ENCODE measurements around the gene CCDC149.

CCDC149 gene

DNA sequence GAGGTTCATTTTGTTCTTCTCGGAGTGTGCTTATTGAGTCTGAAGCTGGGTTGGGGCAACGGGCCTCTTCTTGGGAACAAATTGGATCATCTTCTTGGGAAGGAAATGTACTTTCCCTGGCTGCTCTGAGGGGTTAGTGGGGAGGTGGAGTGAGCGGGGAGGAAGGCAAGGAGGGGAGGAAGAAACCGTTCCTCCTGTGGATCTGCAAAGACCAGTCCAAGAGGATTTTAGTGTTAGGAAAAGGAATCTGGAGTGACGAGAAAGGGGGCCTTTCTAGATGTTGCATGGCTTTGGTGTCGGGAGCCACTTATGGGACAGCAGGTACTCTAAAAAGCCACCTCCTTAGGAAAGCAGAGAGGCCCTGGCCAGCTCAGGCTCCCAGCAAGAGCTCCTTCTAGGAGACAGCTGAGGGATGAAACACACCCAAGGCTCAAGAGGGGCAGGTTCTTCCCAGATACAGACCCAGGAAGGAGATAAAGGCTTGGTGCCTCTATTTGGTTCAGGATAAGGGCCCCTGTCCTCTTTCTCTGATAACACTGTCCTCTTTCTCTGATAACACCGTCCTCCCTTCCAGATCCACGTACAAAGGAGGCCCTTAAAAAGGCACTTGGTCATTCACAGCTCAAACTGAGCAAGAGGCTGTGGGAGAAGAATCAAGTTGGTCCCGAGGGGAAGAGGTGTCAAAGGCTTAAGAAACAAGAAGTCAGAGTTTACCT, 117.0 kb downstream of the CCDC149 start:
- TF ChIP-seq, protein P1, sequence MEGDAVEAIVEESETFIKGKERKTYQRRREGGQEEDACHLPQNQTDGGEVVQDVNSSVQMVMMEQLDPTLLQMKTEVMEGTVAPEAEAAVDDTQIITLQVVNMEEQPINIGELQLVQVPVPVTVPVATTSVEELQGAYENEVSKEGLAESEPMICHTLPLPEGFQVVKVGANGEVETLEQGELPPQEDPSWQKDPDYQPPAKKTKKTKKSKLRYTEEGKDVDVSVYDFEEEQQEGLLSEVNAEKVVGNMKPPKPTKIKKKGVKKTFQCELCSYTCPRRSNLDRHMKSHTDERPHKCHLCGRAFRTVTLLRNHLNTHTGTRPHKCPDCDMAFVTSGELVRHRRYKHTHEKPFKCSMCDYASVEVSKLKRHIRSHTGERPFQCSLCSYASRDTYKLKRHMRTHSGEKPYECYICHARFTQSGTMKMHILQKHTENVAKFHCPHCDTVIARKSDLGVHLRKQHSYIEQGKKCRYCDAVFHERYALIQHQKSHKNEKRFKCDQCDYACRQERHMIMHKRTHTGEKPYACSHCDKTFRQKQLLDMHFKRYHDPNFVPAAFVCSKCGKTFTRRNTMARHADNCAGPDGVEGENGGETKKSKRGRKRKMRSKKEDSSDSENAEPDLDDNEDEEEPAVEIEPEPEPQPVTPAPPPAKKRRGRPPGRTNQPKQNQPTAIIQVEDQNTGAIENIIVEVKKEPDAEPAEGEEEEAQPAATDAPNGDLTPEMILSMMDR (IDR thresholded peaks at IDR 0.05; ENCODE audit: insufficient read depth, low read depth, low read length, missing control alignments), result no peak
- no peak for DNase-seq (ENCODE audit: low read depth)
- no peak overlapping the region for H3K4me3 ChIP-seq (ENCODE audit: low read length)

GRCh38 chr4:24794916-24795665, 117.8 kb downstream of the CCDC149 start, which contains the start of gene SOD3:
Gene SOD3 (plus strand): TSS chr4:24795573. CDS start chr4:24799522, 3,949 bp downstream.
- peak; percentile 16 for DNase-seq (ENCODE audit: low read depth)
- TF ChIP-seq, protein P1 (IDR thresholded peaks at IDR 0.05; ENCODE audit: insufficient read depth, low read depth, low read length, missing control alignments), result no peak
- no peak within 1 kb of the TSS for H3K4me3 ChIP-seq (ENCODE audit: low read length)

GRCh38 chr4:24794480-24794879, 118.4 kb downstream of the CCDC149 start:
- H3K4me3 ChIP-seq (ENCODE audit: low read length), result no peak overlapping the region
- TF ChIP-seq, protein P1 (IDR thresholded peaks at IDR 0.05; ENCODE audit: insufficient read depth, low read depth, low read length, missing control alignments), result no peak
- no peak for DNase-seq (ENCODE audit: low read depth)

DNA sequence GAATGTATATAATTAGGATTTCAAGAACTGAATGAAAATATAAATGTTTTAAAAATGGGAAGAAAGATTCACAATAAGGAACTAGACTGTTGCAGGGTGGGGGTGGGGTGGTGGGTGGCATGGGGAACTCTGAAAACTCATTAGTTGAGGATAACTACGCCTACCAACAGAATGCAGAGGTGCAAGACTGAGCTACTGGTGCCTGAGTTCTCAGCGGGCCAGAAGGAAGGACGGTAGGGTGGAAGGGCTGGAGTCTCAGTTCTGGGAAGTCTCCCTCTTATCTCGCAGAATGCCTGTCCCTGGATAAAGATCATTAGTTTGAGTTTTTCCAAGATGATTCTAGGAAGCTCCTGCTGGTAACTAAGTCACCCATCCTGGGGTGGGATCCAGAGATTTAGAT, 118.8 kb downstream of the CCDC149 start:
- TF ChIP-seq, protein P1 (IDR thresholded peaks at IDR 0.05; ENCODE audit: insufficient read depth, low read depth, low read length, missing control alignments), result no peak
- DNase-seq (ENCODE audit: low read depth), result no peak
- H3K4me3 ChIP-seq (ENCODE audit: low read length), result no peak overlapping the region

DNA sequence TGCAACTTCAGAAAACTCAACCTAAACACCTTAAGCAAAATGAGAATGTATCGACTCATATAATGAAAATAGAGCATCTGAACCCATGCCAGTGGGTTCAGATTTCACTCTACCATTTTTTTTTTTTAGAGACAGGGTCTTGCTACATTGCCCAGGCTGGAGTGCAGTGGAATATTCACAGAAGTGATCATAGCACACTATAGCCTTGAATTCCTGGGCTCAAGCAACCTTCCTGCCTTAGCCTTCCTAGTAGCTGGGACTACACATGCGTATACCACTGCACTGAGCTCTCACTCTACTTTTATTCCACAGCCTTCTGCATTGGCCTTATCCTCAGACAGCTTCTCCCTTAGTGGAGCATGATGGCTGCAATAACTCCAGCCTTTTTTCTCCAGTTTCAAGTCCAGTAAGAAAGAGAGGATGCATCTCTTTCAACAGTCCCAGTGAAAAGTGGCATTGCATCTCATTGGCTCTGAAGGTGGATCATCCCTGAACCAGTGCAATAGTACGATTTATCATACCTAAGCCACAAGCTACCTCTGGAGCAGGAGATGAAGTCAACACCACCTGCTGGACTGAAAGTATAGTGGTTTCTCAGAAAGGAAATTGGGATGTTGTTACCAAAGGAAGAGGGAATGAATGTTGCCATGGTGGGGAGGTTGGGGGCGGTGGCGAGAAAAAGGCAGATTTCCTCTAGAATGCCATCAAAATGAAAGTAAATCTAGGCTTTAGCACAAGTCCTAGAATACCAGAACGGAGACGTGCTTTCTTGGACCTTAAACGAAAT, 119.4 kb downstream of the CCDC149 start:
- TF ChIP-seq, protein P1 (IDR thresholded peaks at IDR 0.05; ENCODE audit: insufficient read depth, low read depth, low read length, missing control alignments), result peak; percentile 66
- peak; percentile 68 for DNase-seq (ENCODE audit: low read depth)
- H3K4me3 ChIP-seq (ENCODE audit: low read length), result no peak overlapping the region

DNA sequence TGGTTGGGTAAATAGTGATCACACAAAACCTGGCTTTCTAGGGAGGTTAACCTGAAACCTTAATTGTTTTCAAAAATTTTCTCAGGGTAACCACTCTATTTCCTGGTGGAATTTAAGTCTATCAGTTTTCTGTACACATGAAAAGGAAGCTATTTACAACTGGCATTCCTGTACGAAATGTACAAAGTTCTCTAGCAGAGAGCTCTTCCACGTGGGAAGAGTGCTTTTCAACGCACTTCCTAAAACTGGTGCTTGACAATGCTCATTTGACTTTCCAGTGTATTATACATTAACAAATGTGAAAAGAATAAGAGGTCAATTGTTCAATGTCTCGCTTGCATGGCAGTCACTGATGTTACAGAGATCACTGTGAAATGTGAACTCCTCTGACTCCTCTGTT, 120.3 kb downstream of the CCDC149 start:
- H3K4me3 ChIP-seq (ENCODE audit: low read length), result no peak overlapping the region
- TF ChIP-seq, protein P1 (IDR thresholded peaks at IDR 0.05; ENCODE audit: insufficient read depth, low read depth, low read length, missing control alignments), result no peak
- DNase-seq (ENCODE audit: low read depth), result no peak
